Renal cortical epithelial cell (primary cell): ENCODE measurements around the gene CMKLR1. TPM values are rescaled to one million over a fixed set of nuclear protein-coding genes. Genes with fewer than 3 reads are reported as not detected.
A peak's percentile ranks its signal among the peaks of the same experiment; 100 is the strongest.

Source experiments
- DNase-seq: peaks from one replicate; pipeline ENCODE4 v3.0.0-alpha.2; 2011; ENCODE audit warnings: low read depth
- total RNA-seq: library from RNA; depleted of rRNA; stranded (reverse); fragments of >200 nt; gene quantifications from 2 replicates; pipeline ENCODE4 v1.2.3, GENCODE V29; 2014

The CMKLR1 gene
- total RNA-seq, 1 donor from 2014 or later, result not detected

DNA sequence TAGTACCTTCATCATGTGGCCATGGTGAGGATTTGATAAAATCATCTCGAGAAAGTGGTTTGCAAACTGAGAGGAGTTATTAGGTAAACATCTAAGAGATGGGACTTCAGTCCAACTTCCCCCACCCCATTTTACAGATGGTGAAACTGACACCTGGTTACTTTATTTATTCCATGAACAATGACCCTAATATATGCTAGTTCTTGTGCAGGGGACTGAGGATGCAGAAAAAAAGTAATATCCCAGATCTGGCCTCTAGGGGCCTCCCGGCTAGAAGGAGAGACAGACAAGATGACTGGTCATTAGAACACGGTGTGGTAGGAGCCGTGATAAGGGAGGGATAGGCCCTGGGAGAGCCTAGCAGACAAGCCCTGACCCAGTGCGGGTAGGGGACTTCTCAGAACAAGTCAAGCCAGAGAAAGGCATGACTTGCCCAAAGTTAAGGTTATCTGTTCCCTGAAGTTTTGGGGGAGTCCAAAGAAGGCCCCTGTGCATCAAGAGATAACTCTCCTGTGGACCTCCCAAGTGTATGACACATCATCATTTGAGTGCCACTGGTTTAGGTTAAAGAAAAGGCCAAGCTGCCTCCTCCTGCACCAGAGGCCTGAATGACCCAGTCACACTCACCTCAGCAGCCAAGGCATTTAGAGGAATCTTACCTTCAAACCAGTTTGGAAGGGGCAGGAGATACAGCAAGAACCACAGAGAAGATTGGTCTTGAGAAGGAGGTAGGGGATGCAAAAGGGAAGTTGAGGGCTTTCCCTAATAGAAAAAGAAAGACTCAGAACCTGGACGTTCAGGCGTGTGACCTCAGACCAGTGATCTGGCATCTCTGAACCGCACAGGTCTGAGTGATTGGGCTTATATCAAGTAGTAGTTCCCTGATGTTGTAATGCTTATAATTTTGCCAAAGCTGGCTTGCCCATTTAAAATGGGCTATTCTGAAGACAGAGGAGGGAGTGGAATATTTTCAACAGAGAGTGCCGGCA is 1.6 kb downstream of the CMKLR1 start:
- peak; percentile 5 for DNase-seq

GRCh38 chr12:108335349-108336119 is 3.6 kb downstream of the CMKLR1 start:
- no peak for DNase-seq

GRCh38 chr12:108333898-108334699 is 5.0 kb downstream of the CMKLR1 start:
- no peak for DNase-seq

DNA sequence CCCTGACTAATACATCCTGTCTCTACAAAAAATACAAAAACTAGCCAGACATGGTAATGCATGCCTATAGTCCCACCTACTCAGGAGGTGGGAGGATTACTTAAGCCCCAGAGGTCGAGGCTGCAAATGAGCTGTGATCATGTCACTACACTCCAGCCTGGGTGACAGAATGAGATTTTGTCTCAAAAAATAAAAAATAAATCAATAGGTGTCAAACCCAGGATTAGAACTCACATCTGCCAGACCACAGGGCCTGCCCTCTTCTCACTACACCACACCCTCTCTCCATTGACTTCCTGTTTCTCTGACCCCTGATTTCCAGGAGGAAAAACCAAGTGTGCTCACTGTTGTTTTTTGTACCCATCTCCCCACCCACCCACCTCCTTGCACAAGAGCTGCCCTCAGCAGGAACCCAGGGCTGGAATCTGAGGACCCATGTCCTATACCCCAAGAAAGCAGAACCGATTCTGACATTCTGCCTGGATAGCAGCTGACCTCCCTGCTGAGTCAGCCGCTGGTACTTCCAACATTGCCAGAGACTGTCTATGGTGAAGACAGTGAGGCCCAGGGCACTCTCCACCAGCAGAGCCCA is 6.2 kb downstream of the CMKLR1 start:
- peak; percentile 5 for DNase-seq

DNA sequence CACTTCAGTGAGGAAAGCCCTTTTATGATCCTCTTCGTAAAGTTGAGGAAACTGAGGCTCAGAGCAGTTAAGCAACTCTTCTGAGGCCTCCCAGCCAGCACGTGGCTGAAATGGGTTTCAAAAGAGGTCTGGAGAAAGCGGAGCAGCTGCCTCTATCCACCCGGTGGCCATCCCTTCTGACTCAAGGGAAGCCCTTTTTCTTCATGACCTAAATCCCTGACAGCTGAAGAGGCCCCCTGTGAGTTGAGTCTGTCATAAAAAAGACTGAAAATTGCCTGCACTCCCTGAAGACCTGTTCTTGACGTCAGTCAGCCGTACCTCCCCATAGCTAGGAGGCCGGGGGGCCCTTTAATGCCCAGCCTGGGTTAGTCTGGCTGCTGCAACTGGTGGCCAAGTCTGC is 10.7 kb downstream of the CMKLR1 start:
- no peak for DNase-seq

DNA sequence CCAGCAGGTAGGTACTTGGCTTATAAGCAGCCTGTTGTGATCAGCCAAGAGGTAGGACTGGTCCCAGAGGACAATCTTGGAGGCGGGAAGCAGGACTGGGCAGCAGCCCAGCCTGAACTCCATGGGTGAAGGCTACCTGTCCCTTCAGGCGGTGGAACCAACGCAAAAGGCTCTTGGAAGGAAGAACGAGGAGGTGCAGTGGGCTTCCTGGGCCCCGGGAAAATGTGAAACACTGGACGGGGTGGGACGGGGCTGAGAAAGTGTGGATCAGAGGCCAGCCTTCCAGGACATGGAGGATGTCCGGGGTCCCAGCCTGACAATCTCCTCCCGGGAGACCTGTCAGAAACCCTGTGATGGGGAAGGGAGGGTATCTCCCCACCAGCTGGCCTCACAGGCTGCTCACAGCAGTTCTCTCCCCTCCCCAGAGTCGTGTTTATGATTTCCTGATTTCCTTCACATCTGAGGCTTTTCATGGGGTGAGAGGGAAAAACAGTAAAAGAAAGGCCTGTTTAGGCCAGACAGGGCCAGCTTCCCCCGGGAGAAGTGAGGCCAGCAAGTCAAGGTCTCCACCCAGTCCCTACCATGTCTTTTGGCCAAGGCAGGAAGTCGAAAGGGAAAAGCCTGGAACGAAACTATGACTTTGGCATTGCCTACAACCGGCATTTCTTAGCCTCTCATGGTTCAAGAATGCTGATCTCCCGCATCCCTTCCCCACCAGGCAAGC is 11.3 kb downstream of the CMKLR1 start:
- no peak for DNase-seq

- no peak for DNase-seq
These were observed 12.8 kb downstream of the CMKLR1 start for GRCh38 chr12:108326254-108326750.

DNA sequence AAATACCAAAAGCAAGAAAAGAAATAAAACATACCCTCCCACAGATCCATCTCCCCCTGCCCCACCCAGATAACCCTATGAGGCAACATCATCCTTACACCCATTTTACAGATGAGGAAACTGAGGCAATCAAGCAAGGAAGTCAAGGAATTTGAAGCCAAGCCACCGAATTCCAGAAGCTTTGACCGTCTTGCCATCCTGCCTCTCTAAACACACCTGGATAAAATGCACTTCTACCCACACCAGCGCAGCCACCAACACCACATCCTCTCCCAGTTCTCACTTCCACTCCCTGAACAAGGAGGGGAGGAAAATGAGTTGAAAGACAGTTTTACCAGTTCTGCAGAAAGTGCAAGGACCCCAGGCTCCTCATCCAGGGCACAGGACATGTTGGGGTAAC is 13.6 kb downstream of the CMKLR1 start:
- DNase-seq, result no peak

GRCh38 chr12:108325018-108325358 is 14.1 kb downstream of the CMKLR1 start:
- DNase-seq, result no peak

DNA sequence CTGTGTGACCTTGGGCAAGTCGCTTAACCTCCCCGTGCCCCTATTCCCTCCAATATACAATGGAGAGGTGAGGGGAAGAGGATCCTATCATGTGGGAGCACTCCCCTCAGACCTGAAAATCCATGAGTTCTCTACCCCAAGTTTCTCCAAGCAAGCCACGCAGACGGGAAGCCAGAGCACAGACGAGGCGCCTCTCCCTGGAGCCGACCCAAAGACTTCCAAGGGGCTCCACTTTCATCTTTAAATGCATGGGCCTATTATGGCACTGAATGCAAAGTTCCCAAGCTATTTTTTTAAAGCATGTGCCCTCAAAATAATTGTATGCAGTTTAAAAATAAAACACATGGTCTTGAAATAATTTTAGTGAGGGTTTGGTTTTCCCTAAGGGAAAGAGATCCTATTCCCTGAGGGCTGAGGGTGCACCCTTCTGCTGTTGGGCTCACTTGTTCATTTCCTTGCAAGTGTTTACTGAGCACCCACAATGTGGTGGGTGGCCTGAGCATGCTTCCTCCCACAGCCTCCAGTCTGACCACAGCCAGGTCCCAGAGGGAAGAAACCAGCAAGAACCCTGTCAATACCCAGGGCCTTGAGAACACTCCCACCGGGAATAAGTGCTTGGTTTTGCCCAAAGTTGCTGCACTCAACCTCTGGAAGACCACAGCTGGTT is 14.6 kb downstream of the CMKLR1 start:
- no peak for DNase-seq

DNA sequence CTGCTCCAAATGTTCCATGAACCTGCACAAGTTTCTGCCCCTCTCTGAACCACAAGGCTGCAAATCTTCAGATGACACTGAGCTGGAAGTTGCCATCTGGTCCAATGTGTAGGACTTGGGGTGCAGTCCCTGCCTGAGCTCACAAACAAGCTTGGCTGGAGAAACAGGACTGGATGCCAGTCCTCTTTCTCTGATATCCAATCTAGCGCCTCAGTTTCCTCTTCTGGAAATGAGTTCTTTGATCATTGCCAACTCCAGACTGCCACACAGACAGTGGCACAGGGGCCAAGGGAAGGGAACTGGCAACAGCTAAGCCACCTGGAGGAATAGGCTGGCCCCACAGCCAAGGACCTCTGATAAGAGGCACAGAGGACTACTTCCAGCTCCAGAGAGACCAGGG is 15.5 kb downstream of the CMKLR1 start:
- DNase-seq, result no peak

- no peak for DNase-seq
These were observed 16.1 kb downstream of the CMKLR1 start for GRCh38 chr12:108322998-108323397.

GRCh38 chr12:108321688-108322087 is 17.4 kb downstream of the CMKLR1 start:
- DNase-seq, result no peak

GRCh38 chr12:108320507-108321293 is 18.4 kb downstream of the CMKLR1 start:
- no peak for DNase-seq

DNA sequence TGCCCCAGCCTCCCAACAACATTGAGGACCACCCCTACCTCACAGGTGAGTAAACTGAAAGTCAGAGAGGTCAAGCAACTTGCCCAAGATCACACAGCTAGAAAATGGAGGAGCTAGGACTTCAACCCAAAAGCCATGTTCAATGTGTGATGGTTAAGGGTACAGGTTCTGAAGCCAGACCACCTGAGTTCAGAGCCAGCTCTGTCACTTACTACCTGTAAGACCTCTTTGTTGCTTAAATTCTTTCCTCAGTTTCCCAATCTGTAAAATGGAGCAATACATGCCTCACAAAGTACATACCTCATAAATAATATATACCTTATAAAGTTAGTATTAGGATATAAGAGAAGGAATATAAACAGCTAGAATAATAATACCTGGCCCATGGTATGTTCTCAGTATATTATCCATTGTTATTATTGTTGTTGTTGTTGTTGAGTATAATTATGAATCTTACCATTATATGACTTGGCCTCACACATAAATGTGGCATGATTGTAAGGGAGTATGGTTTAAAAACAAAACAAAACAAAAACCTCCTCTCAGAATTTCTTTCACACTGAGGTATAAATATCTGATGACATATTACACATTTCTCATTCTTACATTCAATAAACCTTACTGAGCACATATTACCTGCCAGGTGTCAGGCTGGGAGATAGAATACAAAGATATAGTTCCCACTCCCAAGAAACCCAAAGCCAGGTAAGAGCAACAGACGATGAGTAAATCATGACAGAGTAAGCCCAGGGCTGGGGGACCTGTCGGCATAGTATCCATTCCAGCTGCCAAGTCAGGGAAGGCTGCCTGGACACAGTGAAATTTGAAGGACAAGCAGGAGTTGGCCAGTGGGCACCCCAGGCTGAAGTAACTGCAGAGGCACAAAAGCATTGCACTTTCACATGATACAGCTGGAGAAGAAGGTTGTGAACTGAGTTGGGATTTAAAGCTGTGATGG is 19.6 kb downstream of the CMKLR1 start:
- no peak for DNase-seq

DNA sequence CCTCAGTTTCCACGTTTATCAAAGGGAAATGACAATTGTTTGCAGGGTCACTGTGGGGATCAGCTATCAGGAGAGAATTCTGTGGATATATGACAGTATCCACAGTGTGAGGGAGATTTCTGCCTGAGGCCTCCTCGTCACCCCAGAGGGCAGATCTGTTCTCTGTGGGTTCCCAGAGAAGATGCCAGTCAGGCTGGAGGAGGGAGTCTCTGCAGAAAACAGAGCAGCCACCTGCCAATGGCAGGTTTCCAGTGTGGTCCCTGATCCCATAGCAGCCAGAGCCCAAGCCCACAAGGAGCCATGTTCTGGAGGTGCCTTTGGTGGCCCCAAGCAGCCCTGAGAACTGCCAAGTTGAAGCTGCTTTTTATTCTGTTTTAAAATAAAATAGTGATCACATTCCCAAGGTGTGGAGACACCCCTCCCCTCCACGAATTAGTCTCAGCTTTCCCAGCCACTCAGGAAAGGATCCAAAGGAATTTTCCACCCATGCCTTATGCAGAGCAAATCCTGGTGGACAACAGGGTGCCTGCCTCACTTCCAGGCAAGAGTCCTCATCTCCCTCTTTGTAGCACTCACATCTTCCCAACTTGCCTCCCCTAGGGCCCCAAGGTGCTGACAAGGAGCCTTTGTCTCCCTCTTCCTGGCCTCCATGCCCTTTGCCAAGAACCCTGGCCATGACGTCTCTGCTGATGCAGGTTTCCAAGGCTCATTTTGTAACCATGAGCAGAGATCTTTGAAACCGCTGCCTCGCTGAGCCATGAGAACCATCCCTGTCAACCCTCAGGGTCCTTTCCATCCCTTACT is 20.4 kb downstream of the CMKLR1 start:
- no peak for DNase-seq
